SK-N-SH (cell line): ENCODE measurements around the gene MEGF10. TPM values are rescaled to one million over a fixed set of nuclear protein-coding genes. Genes with fewer than 3 reads are reported as not detected.

Experiments used
- CTCF ChIA-PET: fragments of 300-600, 350-600 bp; formaldehyde crosslinking; extraction: SDS; loops from one replicate; lab custom pipeline; 2021; lab: Yijun Ruan, JAX
- POLR2A ChIA-PET: fragments of 350-600 bp; sonication (Branson Sonifier 250); formaldehyde crosslinking; extraction: SDS; loops from one replicate; lab custom pipeline; 2020; ENCODE audit warnings: antibody characterized with exemption, inconsistent platforms; lab: Yijun Ruan, JAX
- DNase-seq: peaks from one replicate; pipeline ENCODE4 v3.0.0; 2012
- H2AFZ ChIP-seq: fragments of 200-600 bp; sonication (generic); 2 replicates; pipeline ENCODE4 v1.8.1; 2016; ENCODE audit warnings: antibody characterized with exemption, mild to moderate bottlenecking, low read depth
- H3F3A ChIP-seq: fragments of 200-600 bp; sonication (generic); replicated peaks from 2 replicates; pipeline ENCODE3; 2016; ENCODE audit warnings: antibody characterized with exemption, mild to moderate bottlenecking; ENCODE audit not compliant: insufficient read depth
- H3K27ac ChIP-seq, 2 experiments: fragments of 200-500 bp in 1 of 2; fragments of 200-600 bp in 1 of 2; sonication (Bioruptor generic) in 1 of 2; sonication (generic), shearing (Covaris generic) in 1 of 2; 2 replicates each; pipeline versions ENCODE4 v1.5.1 to v1.6.1; 2014 to 2016; ENCODE audit warnings: low read depth in 2 of 2, inconsistent platforms in 1 of 2, low read length in 1 of 2, mild to moderate bottlenecking in 1 of 2, mixed read lengths in 1 of 2
- H3K27me3 ChIP-seq: fragments of 200-600 bp; sonication (generic), shearing (Covaris generic); 2 replicates; pipeline ENCODE4 v1.6.1; 2016; ENCODE audit warnings: mixed run types; ENCODE audit not compliant: insufficient read depth
- H3K36me3 ChIP-seq, 2 experiments: fragments of 200-500 bp in 1 of 2; fragments of 200-600 bp in 1 of 2; sonication (Bioruptor generic) in 1 of 2; sonication (generic) in 1 of 2; replicated peaks in 1 of 2; 2 replicates each; pipeline versions ENCODE3 to v1.5.1; 2014 to 2016; ENCODE audit warnings: low read length in 1 of 2, mild to moderate bottlenecking in 1 of 2; ENCODE audit not compliant: insufficient read depth in 2 of 2, control insufficient read depth in 1 of 2
- H3K4me1 ChIP-seq, 2 experiments: fragments of 200-500 bp in 1 of 2; fragments of 200-600 bp in 1 of 2; sonication (Bioruptor generic) in 1 of 2; sonication (generic), shearing (Covaris generic) in 1 of 2; 2 replicates each; pipeline versions ENCODE4 v1.5.1 to v1.6.1; 2014 to 2016; ENCODE audit warnings: low read depth in 1 of 2, low read length in 1 of 2, mixed run types in 1 of 2; ENCODE audit not compliant: insufficient read depth in 2 of 2, control insufficient read depth in 1 of 2
- H3K4me2 ChIP-seq: fragments of 200-600 bp; sonication (generic), shearing (Covaris generic); 2 replicates; pipeline ENCODE4 v1.6.1; 2017; ENCODE audit warnings: mixed run types
- H3K4me3 ChIP-seq, 2 experiments: fragments of 200-500 bp in 1 of 2; fragments of 200-600 bp in 1 of 2; sonication (Bioruptor generic) in 1 of 2; sonication (generic), shearing (Covaris generic) in 1 of 2; 2 replicates each; pipeline versions ENCODE4 v1.5.1 to v1.8.1; 2014 to 2016; ENCODE audit warnings: low read depth in 2 of 2, inconsistent platforms in 1 of 2, low read length in 1 of 2, mild to moderate bottlenecking in 1 of 2, mixed read lengths in 1 of 2, moderate library complexity in 1 of 2
- H3K79me2 ChIP-seq: fragments of 200-600 bp; sonication (generic); 2 replicates; pipeline ENCODE4 v1.8.1; 2017; ENCODE audit warnings: mild to moderate bottlenecking; ENCODE audit not compliant: insufficient read depth
- H3K9ac ChIP-seq: fragments of 200-600 bp; sonication (generic); 2 replicates; pipeline ENCODE4 v1.6.1; 2017; ENCODE audit warnings: mixed run types
- H3K9me2 ChIP-seq: fragments of 200-600 bp; sonication (generic); 2 replicates; pipeline ENCODE4 v1.6.1; 2017; ENCODE audit warnings: mixed run types
- H3K9me3 ChIP-seq: fragments of 200-600 bp; sonication (generic); 2 replicates; pipeline ENCODE4 v1.6.1; 2017; ENCODE audit warnings: mixed run types, mild to moderate bottlenecking, moderate library complexity
- H4K20me1 ChIP-seq: fragments of 200-600 bp; sonication (generic); 2 replicates; pipeline ENCODE4 v1.6.1; 2017; ENCODE audit warnings: mild to moderate bottlenecking, mixed run types; ENCODE audit not compliant: insufficient read depth
- CHD2 ChIP-seq: fragments of 150-350 bp; IDR thresholded peaks from 2 replicates; pipeline ENCODE4 v1.6.1; 2018; ENCODE audit warnings: low read length; ENCODE audit not compliant: partially characterized antibody
- ELF1 ChIP-seq: IDR thresholded peaks from 2 replicates; pipeline ENCODE4 v1.4.0; 2012
- EZH2phosphoT487 ChIP-seq: fragments of 200-600 bp; sonication (generic); IDR thresholded peaks from 2 replicates; pipeline ENCODE4 v1.6.1; 2017; ENCODE audit warnings: low read depth, mixed run types, mild to moderate bottlenecking, antibody characterized with exemption, moderate library complexity, borderline replicate concordance
- FOSL2 ChIP-seq: IDR thresholded peaks from 2 replicates; pipeline ENCODE4 v1.4.0; 2012; ENCODE audit warnings: low read depth, mild to moderate bottlenecking, moderate library complexity, borderline replicate concordance
- FOXM1 ChIP-seq: IDR thresholded peaks from 2 replicates; pipeline ENCODE4 v1.4.0; 2012; ENCODE audit warnings: low read depth, mild to moderate bottlenecking
- RAD21 ChIP-seq: IDR thresholded peaks from 2 replicates; pipeline ENCODE4 v1.6.1; 2012; ENCODE audit warnings: mild to moderate bottlenecking, low read length
- RCOR1 ChIP-seq: fragments of 150-350 bp; IDR thresholded peaks from 2 replicates; pipeline ENCODE4 v1.6.1; 2017; ENCODE audit warnings: antibody characterized with exemption, low read length
- RXRA ChIP-seq: IDR thresholded peaks from 2 replicates; pipeline ENCODE4 v1.4.0; 2012; ENCODE audit warnings: low read depth, mild to moderate bottlenecking, borderline replicate concordance
- SMC3 ChIP-seq: IDR thresholded peaks from 2 replicates; pipeline ENCODE4 v1.6.1; 2012; ENCODE audit warnings: low read depth, low read length, improper control_type of control experiment
- YY1 ChIP-seq: IDR thresholded peaks from 2 replicates; pipeline ENCODE4 v1.4.0; 2012; ENCODE audit warnings: low read depth, mild to moderate bottlenecking
- WGBS: methylation state at CpG from one replicate; pipeline ENCODE4 v1.1.6; 2017; ENCODE audit warnings: low lambda C conversion rate; 5-methylcytosine and 5-hydroxymethylcytosine counted together
- polyA plus RNA-seq, 3 experiments: library from polyadenylated mRNA; depleted of rRNA; stranded (reverse); fragments of >200 nt; gene quantifications; 2 replicates each; pipeline ENCODE4 v1.2.3, GENCODE V29; 2012
- TF ChIP-seq, protein P1 (sequence below): fragments of 200-600 bp; sonication (generic); IDR thresholded peaks from 2 replicates; pipeline ENCODE4 v1.6.1; 2017; ENCODE audit warnings: antibody characterized with exemption, mild to moderate bottlenecking, moderate library complexity
- TF ChIP-seq, protein P2 (sequence below): fragments of 150-350 bp; IDR thresholded peaks from 2 replicates; pipeline ENCODE4 v1.6.1; 2017; ENCODE audit warnings: antibody characterized with exemption, low read length, low read depth, borderline replicate concordance

Gene MEGF10
- polyA plus RNA-seq, 1 of the 3 experiments (the other 2 are of a cell fraction), result 1.1 TPM

DNA sequence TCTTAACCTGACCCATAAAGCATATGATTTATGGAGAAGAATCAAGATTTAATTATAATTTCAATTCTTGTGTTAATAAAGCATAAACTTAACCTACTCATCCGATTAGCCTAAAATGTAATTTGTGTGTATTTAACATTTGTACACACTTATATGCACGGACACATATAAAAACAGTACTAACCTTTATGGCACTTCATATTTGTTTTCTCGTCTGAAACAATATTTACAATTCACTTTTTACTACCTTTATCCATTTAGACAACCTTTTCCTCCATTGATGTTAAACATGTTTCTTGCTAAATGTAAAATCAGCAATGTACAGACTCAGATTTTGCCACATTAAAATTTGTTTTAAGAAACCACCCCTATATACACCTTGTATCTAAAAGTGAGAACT, 22.8 kb downstream of the MEGF10 start:
- H3F3A ChIP-seq, result no peaks in the 10 kb centered on the region
- CTCF ChIA-PET, result interaction anchor here (0.7 to 3.5 kb wide), 17 partner anchors 9 to 655 kb away, joined by 3 to 18 read pairs (median 4); no protein-coding TSS in a partner anchor

DNA sequence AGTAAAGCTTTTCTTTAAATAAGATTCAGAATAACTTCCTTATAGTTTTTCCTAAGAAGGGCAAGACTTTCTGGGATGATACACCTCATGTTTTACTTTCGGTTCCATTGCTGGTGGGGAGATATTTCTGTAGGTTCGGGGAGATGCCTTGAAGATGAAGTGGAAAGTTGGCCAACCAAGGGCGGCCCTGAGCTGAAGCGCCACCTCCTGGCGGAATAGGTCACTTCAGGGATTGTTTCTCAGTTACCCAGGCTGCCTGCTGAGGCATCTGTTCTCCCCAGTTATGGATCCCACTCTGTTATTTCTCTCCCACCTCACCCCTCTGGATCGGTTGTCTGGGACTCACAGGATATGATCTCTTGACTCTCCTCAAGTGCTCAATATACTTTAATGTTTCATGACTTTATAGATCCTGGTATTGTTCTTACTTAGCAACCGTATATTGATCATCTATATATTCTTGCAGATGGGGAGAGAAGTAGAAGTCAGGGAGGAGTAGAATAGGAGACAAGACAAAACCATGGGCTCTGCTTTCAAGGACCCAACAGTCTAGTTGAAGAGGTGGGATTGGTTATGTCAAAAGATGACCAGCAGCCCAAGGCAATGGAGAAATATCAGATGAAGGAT, 23.4 kb downstream of the MEGF10 start:
- H3K79me2 ChIP-seq, result no peaks in the 10 kb centered on the region
- POLR2A ChIA-PET, result no interaction called here
- WGBS, result 36% methylated on average over 7 of the region's 7 CpGs
- no peaks in the 10 kb centered on the region for H3K27me3 ChIP-seq
- no peaks in the 10 kb centered on the region for H3K9me3 ChIP-seq
- DNase-seq, result peak; percentile 44
- no peaks in the 10 kb centered on the region for H3K36me3 ChIP-seq
- H3K9me2 ChIP-seq, result no peaks in the 10 kb centered on the region
- no peaks in the 10 kb centered on the region for H3F3A ChIP-seq
- H3K27ac ChIP-seq, result no peak overlapping the region
- H2AFZ ChIP-seq, result no peak overlapping the region
- H3K4me2 ChIP-seq, result no peak overlapping the region
- H4K20me1 ChIP-seq, result no peaks in the 10 kb centered on the region
- TF ChIP-seq ELF1 (no peak), FOSL2 (no peak), FOXM1 (no peak), RAD21 (peak; percentile 62), SMC3 (peak; percentile 70)
- TF ChIP-seq, protein P1, sequence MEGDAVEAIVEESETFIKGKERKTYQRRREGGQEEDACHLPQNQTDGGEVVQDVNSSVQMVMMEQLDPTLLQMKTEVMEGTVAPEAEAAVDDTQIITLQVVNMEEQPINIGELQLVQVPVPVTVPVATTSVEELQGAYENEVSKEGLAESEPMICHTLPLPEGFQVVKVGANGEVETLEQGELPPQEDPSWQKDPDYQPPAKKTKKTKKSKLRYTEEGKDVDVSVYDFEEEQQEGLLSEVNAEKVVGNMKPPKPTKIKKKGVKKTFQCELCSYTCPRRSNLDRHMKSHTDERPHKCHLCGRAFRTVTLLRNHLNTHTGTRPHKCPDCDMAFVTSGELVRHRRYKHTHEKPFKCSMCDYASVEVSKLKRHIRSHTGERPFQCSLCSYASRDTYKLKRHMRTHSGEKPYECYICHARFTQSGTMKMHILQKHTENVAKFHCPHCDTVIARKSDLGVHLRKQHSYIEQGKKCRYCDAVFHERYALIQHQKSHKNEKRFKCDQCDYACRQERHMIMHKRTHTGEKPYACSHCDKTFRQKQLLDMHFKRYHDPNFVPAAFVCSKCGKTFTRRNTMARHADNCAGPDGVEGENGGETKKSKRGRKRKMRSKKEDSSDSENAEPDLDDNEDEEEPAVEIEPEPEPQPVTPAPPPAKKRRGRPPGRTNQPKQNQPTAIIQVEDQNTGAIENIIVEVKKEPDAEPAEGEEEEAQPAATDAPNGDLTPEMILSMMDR, result peak; percentile 76
- TF ChIP-seq, all 33 proteins: peak for 3
- Histone ChIP-seq H3K4me3 (peak overlapping the region in 1 of 2 experiments; percentile 24; a peak in 1 of 4 replicates), H3K4me1 (no peaks in the 10 kb centered on the region; a peak in 1 of 4 replicates), H3K9ac (no peak overlapping the region)
- CTCF ChIA-PET, result interaction anchor here (0.7 to 3.5 kb wide), 17 partner anchors 9 to 656 kb away, joined by 3 to 18 read pairs (median 3); no protein-coding TSS in a partner anchor

More for the DNA sequence above, 22.8 kb downstream of the MEGF10 start:
- no peak for DNase-seq
- no peaks in the 10 kb centered on the region for H3K36me3 ChIP-seq
- TF ChIP-seq CHD2 (no peak), RCOR1 (no peak), ELF1 (no peak), YY1 (no peak), EZH2phosphoT487 (no peak), RXRA (no peak), FOSL2 (no peak), FOXM1 (no peak)
- TF ChIP-seq, protein P2, sequence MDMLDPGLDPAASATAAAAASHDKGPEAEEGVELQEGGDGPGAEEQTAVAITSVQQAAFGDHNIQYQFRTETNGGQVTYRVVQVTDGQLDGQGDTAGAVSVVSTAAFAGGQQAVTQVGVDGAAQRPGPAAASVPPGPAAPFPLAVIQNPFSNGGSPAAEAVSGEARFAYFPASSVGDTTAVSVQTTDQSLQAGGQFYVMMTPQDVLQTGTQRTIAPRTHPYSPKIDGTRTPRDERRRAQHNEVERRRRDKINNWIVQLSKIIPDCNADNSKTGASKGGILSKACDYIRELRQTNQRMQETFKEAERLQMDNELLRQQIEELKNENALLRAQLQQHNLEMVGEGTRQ, result no peak
- TF ChIP-seq, all 33 proteins: peak for 0
- no peak overlapping the region for H3K9ac ChIP-seq
- H3K9me2 ChIP-seq, result no peaks in the 10 kb centered on the region
- H3K27ac ChIP-seq, result no peak overlapping the region
- H3K4me2 ChIP-seq, result no peak overlapping the region
- WGBS, result 85% methylated on average over 3 of the region's 3 CpGs
- H3K4me1 ChIP-seq, result no peaks in the 10 kb centered on the region; a peak in 1 of 4 replicates
- H2AFZ ChIP-seq, result no peak overlapping the region
- no peaks in the 10 kb centered on the region for H3K79me2 ChIP-seq
- H3K27me3 ChIP-seq, result no peaks in the 10 kb centered on the region
- H3K9me3 ChIP-seq, result no peaks in the 10 kb centered on the region
- H4K20me1 ChIP-seq, result no peaks in the 10 kb centered on the region
- POLR2A ChIA-PET, result no interaction called here
- H3K4me3 ChIP-seq, result no peak overlapping the region; a peak in 1 of 4 replicates
